Neural cell (in vitro differentiated cells): ENCODE measurements around the gene CRIP3. TPM values are rescaled to one million over a fixed set of nuclear protein-coding genes. Genes with fewer than 3 reads are reported as not detected.
"Not testable (repeated sequence)": the region's sequence is repeated elsewhere in the genome, so short reads cannot be mapped to it uniquely, and the experiment has no call there.

Experiments used
- H2AFZ ChIP-seq: fragments of 200-600, 300-800 bp; sonication (generic), shearing (Covaris generic); 2 replicates; pipeline ENCODE4 v1.6.0; 2014; ENCODE audit warnings: low read depth, mild to moderate bottlenecking, antibody characterized with exemption, low read length, moderate library complexity
- H3F3A ChIP-seq: fragments of 200-600 bp; shearing (Covaris generic); 2 replicates; pipeline ENCODE4 v1.6.1; 2016; ENCODE audit warnings: mild to moderate bottlenecking, moderate library complexity, mixed read lengths, antibody characterized with exemption, low read length; ENCODE audit not compliant: insufficient read depth, poor library complexity, severe bottlenecking
- H3K27ac ChIP-seq: fragments of 200-600, 300-800 bp; sonication (generic), shearing (Covaris generic); 2 replicates; pipeline ENCODE4 v1.5.1; 2014; ENCODE audit warnings: mild to moderate bottlenecking, low read length, moderate library complexity
- H3K27me3 ChIP-seq: fragments of 300-800, 200-600 bp; sonication (generic), shearing (Covaris generic); 2 replicates; pipeline ENCODE4 v1.6.0; 2014; ENCODE audit warnings: mild to moderate bottlenecking, low read depth, low read length, moderate library complexity; ENCODE audit not compliant: insufficient read depth
- H3K36me3 ChIP-seq: fragments of 300-800, 200-600 bp; sonication (generic), shearing (Covaris generic); 2 replicates; pipeline ENCODE4 v1.5.1; 2014; ENCODE audit warnings: mild to moderate bottlenecking, antibody characterized with exemption, low read length, moderate library complexity; ENCODE audit not compliant: insufficient read depth
- H3K4me2 ChIP-seq: fragments of 300-800, 200-600 bp; sonication (generic), shearing (Covaris generic); 2 replicates; pipeline ENCODE4 v1.6.0; 2014; ENCODE audit warnings: mild to moderate bottlenecking, low read length
- H3K4me3 ChIP-seq: fragments of 300-800, 200-600 bp; sonication (generic), shearing (Covaris generic); 2 replicates; pipeline ENCODE4 v1.5.1; 2014; ENCODE audit warnings: mild to moderate bottlenecking, low read length, moderate library complexity
- H3K79me2 ChIP-seq: fragments of 200-600 bp; shearing (Covaris generic); replicated peaks from 2 replicates; pipeline ENCODE4 v1.6.0; 2014; ENCODE audit warnings: mild to moderate bottlenecking, low read length, moderate library complexity; ENCODE audit not compliant: insufficient read depth
- H3K9ac ChIP-seq: fragments of 300-800, 200-600 bp; sonication (generic), shearing (Covaris generic); 2 replicates; pipeline ENCODE4 v1.6.1; 2016; ENCODE audit warnings: mild to moderate bottlenecking, low read length, mixed read lengths
- H3K9me2 ChIP-seq: fragments of 200-600 bp; shearing (Covaris generic); 2 replicates; pipeline ENCODE4 v1.6.1; 2016; ENCODE audit warnings: mild to moderate bottlenecking, low read length, mixed read lengths; ENCODE audit not compliant: insufficient read depth
- H3K9me3 ChIP-seq: fragments of 200-600, 300-800 bp; sonication (generic), shearing (Covaris generic); 2 replicates; pipeline ENCODE4 v1.6.1; 2016; ENCODE audit warnings: mild to moderate bottlenecking, mixed run types, low read length, moderate library complexity, mixed read lengths
- H4K20me1 ChIP-seq: fragments of 200-600 bp; shearing (Covaris generic); 2 replicates; pipeline ENCODE4 v1.6.1; 2016; ENCODE audit warnings: mild to moderate bottlenecking, mixed run types; ENCODE audit not compliant: insufficient read depth
- CTCF ChIP-seq: fragments of 450-650 bp; IDR thresholded peaks from 2 replicates; pipeline ENCODE4 v1.5.1; 2014; ENCODE audit warnings: antibody characterized with exemption, mild to moderate bottlenecking, moderate library complexity; ENCODE audit not compliant: poor library complexity, severe bottlenecking
- EP300 ChIP-seq: fragments of 450-650 bp; conservative IDR thresholded peaks from 2 replicates; pipeline ENCODE4 v1.6.1; 2014; ENCODE audit warnings: antibody characterized with exemption, mild to moderate bottlenecking, moderate library complexity; ENCODE audit not compliant: poor library complexity, severe bottlenecking
- EZH2 ChIP-seq: fragments of 200-600, 300-800 bp; shearing (Covaris generic), sonication (generic); IDR thresholded peaks from 2 replicates; pipeline ENCODE4 v1.6.1; 2014; ENCODE audit warnings: antibody characterized with exemption, low read length, borderline replicate concordance, mild to moderate bottlenecking; ENCODE audit not compliant: insufficient read depth, poor library complexity, severe bottlenecking
- MXI1 ChIP-seq: fragments of 450-650 bp; conservative IDR thresholded peaks from 2 replicates; pipeline ENCODE4 v1.6.1; 2014; ENCODE audit warnings: antibody characterized with exemption, mild to moderate bottlenecking; ENCODE audit not compliant: poor library complexity, severe bottlenecking
- POLR2AphosphoS5 ChIP-seq: IDR thresholded peaks from 2 replicates; pipeline ENCODE4 v1.6.1; 2012
- RAD21 ChIP-seq: fragments of 450-650 bp; conservative IDR thresholded peaks from 2 replicates; pipeline ENCODE4 v1.6.1; 2014; ENCODE audit warnings: antibody characterized with exemption, mild to moderate bottlenecking, moderate library complexity
- REST ChIP-seq: IDR thresholded peaks from 2 replicates; pipeline ENCODE4 v1.6.1; 2012; ENCODE audit warnings: borderline replicate concordance
- SMC3 ChIP-seq: fragments of 450-650 bp; conservative IDR thresholded peaks from 2 replicates; pipeline ENCODE4 v1.6.1; 2014; ENCODE audit warnings: antibody characterized with exemption, mild to moderate bottlenecking, moderate library complexity; ENCODE audit not compliant: poor library complexity
- TAF1 ChIP-seq: IDR thresholded peaks from 2 replicates; pipeline ENCODE4 v1.6.1; 2012; ENCODE audit warnings: low read depth
- polyA plus RNA-seq: library from polyadenylated mRNA; depleted of rRNA; stranded (reverse); fragments of >200 nt; gene quantifications from 2 replicates; pipeline ENCODE4 v1.2.3, GENCODE V29; 2014

CRIP3 gene
- polyA plus RNA-seq, 1 donor from 2014 or later, result 3.7 TPM

DNA sequence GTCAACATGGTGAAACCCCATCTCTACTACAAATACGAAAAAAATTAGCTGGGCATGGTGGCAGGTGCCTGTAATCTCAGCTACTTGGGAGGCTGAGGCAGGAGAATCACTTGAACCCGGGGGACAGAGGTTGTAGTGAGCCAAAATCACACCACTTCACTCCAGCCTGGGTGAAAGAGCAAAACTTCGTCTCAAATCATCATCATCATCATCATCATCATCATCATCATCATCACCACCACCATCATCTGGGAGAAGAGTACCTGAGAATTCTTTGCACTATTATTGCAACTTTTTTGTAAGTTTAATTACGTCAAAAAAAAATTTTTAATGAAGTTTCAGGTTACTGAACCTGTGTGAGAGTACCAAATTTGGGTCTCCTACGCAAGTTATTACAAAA is 43.3 kb upstream of the CRIP3 start:
- not testable (repeated sequence) for H4K20me1 ChIP-seq, H3K27ac ChIP-seq, H3K9me3 ChIP-seq, H3K27me3 ChIP-seq, H3K4me3 ChIP-seq, H3F3A ChIP-seq, H3K79me2 ChIP-seq, H2AFZ ChIP-seq, H3K4me2 ChIP-seq, H3K9ac ChIP-seq, H3K36me3 ChIP-seq, H3K9me2 ChIP-seq

GRCh38 chr6:43347444-43347843 is 38.8 kb upstream of the CRIP3 start:
- Histone ChIP-seq H3K36me3 (no peaks in the 10 kb centered on the region), H3K9me2 (no peaks in the 10 kb centered on the region), H3K4me3 (no peak overlapping the region), H4K20me1 (no peaks in the 10 kb centered on the region), H3K27me3 (no peaks in the 10 kb centered on the region), H3K79me2 (no peaks in the 10 kb centered on the region), H3K4me2 (no peak overlapping the region), H3K9me3 (no peaks in the 10 kb centered on the region), H3F3A (no peaks in the 10 kb centered on the region), H2AFZ (no peak overlapping the region), H3K9ac (no peak overlapping the region), H3K27ac (no peak overlapping the region)
- TF ChIP-seq MXI1 (no peak), REST (no peak), EP300 (no peak), RAD21 (no peak), EZH2 (no peak), POLR2AphosphoS5 (no peak), SMC3 (no peak), CTCF (no peak), TAF1 (no peak)

- no peak overlapping the region for H2AFZ ChIP-seq
- H3K9me3 ChIP-seq, result no peaks in the 10 kb centered on the region
- no peak overlapping the region for H3K27ac ChIP-seq
- no peaks in the 10 kb centered on the region for H3K79me2 ChIP-seq
- no peaks in the 10 kb centered on the region for H4K20me1 ChIP-seq
- no peaks in the 10 kb centered on the region for H3K36me3 ChIP-seq
- no peak overlapping the region for H3K9ac ChIP-seq
- H3K27me3 ChIP-seq, result no peaks in the 10 kb centered on the region
- H3K4me3 ChIP-seq, result no peak overlapping the region
- H3K9me2 ChIP-seq, result no peaks in the 10 kb centered on the region
- H3F3A ChIP-seq, result no peaks in the 10 kb centered on the region
- no peak overlapping the region for H3K4me2 ChIP-seq
- TF ChIP-seq SMC3 (no peak), TAF1 (no peak), MXI1 (no peak), CTCF (no peak), RAD21 (no peak), EZH2 (no peak)
These were observed 38.4 kb upstream of the CRIP3 start for GRCh38 chr6:43347021-43347420.

- not testable (repeated sequence) for H3K9ac ChIP-seq, H3K27ac ChIP-seq, H3K79me2 ChIP-seq, H3K4me3 ChIP-seq, H3K9me2 ChIP-seq, H3K27me3 ChIP-seq, H2AFZ ChIP-seq, H3K9me3 ChIP-seq, H4K20me1 ChIP-seq, H3F3A ChIP-seq, H3K36me3 ChIP-seq, H3K4me2 ChIP-seq
These were observed 37.6 kb upstream of the CRIP3 start for GRCh38 chr6:43346243-43346642.
